Measurements from ENCODE around the gene C19orf53.

Gene C19orf53

GRCh38 chr19:13827656-13828055, 53.4 kb downstream of the C19orf53 start:
- no peak for DNase-seq

Data from amniotic stem cell (primary cell).